Stimulated activated CD4-positive, alpha-beta T cell treated with anti-CD3 and anti-CD28 coated beads, Interleukin-15, amount 100 ng/mL, for 1 hour (primary cell): ENCODE data around the gene GNMT.
"Not testable (repeated sequence)": the region's sequence is repeated elsewhere in the genome, so short reads cannot be mapped to it uniquely, and the experiment has no call there.

Experiments
- DNase-seq, 2 donors: peaks; one replicate each; pipeline ENCODE4 v3.0.0-alpha.2; 2020; ENCODE audit warnings: low read depth in 1 of 2, low spot score in 1 of 2

The GNMT gene

DNA sequence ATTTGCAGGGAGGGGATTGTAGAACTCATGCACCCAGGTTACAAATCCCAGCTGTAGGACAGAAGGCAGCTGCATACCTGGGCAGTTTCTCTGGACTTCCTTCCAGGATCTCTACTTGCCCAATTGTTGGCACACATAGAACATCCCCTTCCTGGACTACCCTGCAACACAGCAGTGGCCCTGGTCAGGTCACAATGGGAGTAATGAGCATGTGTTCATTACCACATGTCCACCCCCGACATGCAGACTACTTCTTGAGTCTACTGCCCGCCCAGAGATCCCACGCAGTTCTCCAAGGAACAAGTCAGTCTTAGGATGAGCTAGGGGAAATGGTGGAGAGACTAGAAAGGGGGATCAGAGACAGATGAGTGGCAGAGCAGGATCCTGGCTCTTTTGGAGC, 13.4 kb downstream of the GNMT start:
- no peak for DNase-seq

DNA sequence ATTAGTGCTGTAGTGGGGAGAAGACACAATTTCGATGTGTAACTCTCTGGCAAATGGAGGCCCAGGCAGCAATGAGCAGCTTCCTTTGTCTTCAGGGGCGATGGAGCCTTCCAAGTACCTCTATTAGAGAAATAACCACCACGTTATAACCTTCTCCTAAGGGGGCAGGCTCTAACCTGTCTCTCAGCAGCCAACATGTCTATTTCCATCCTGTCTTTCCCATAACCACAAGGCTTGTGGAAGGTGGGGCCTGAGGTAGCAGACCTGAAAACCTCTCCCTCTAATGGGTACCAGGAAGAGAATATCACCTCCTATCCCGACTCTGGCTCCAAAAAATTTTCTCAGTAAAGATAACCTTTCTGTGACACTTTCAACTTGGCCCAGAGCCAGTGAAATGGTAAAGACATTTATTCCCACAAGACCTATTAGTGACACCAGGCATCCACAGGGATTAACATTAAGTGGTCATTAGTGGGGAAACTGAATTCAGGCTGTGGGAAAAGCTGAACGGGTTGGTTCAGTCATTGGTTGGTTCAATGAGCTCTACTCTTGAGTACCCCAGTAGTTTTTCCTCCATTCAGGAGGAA, 14.5 kb downstream of the GNMT start:
- DNase-seq: no peak

DNA sequence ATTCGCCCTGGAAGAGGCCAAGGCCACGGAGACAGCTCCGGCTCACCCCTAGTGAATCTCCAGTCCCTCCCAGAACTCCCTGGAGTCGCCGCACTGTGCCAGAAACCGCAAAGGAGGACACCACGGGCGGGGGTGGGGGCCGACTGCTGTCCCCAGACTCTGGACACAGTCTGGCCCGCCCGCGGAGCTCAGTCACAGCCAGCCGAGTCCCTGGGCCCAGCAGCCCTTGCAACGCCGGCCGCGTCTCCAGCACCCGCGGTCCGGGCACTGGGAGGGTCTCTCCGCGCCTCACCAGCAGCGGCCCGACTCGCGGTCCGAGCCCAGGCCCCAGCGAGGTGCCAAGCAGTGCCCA, 17.9 kb downstream of the GNMT start:
- DNase-seq: no peak

DNA sequence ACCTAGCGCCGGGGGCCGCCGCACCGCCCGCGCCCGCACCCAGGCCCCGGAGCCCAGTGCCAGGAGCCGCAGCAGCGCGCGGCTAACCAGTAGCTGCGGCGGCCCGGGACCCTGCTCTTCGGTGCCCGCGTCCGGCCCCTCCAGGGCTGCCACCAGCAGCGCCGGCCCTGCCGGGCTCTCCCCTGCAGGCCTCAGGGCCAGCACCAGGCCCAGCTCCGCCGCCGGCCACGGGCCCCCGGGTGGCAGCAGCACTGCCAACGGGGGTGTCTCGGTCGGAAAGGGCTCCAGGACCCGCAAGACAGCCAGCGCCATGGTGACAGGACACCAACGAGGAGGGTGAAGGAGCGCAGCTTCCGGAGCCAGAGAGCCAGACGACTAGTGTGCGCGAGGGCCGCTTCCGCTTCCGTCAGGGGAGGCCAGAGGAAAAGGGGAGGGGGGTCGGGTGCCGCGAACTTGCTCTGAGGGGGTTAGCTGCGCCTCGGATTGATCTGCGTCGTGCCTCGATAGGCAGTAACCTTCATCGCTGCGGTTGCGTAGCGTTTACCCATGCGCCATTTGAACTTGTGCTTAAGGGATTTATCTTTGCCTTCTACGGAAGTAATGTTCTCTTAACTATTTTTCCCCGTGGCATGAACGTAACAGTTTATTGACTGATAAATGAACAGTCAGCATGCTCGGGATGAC, 18.4 kb downstream of the GNMT start, which contains the start of gene PEX6:
Gene PEX6, minus strand, starts transcription at position 343 of the 684 bp plus-strand sequence. Its CDS starts 31 bp downstream, at position 312.
- peak; percentile 73 to 82 for DNase-seq

- no peak for DNase-seq
These were observed 19.1 kb downstream of the GNMT start for GRCh38 chr6:42979523-42980177.

DNA sequence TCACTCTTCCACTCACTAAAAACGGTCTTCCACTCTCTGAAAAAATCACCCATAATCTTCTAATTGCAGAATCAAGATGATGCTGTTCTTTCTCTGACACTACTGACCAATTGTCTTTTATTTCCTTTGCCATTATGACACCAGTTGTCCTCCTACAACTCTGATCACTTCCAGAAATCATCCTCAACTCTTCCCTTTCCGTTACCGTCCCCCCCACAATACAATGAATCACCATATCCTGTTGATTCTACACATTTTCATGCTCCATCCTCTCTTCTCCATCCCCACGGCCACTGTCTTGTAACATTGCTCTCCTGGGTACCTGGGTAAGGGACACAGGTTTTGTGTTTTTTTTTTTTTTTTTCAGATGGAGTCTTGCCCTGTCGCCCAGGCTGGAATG, 21.3 kb downstream of the GNMT start:
- no peak for DNase-seq

DNA sequence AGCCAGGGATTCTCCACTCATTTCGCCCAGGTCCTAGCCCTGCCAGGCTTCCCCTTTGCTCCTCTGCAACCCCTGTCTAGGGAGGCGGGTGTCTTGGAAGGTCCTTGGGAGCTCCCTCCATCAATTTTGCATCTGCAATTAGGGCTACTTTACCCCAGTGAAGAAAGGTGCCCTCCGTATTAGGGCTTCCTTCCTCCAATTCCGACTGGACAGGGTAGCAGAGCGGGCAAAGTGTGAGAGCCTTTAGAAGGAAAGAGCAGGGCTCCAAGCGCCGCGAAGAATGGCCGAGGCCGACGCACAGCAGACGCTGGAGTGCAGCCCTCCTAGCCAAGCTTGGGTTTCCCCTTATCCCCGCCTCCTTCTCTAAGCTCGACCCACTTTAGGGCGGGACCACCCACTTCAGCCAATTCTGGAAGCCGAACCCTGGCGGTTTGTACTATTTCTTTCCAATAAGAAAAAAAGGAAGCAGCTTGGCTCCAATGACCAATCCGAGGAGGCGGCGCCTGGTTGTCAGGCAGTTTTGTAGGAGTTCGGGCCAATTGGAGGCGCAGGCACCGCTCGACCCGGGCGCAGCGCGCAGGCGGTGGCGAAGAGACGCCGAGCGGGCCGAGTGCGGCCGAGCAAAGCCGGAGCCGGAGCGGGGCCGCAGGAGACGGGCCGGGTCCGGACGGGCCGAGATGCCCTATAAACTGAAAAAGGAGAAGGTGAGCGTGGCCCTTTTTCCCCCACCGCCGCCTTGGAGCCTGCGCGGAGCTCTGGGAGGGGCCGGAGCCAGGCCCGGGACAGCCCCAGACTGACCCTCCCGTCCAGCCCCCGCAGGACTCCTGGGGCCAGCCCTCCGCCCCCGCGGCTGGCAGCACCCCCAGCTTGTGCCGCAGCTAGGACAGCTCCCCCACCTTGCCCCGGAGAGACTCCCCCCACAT, 23.7 kb downstream of the GNMT start, which contains the start of gene PPP2R5D:
Gene PPP2R5D, plus strand, starts transcription at position 570 of the 923 bp plus-strand sequence. Its CDS starts 108 bp downstream, at position 678.
- peak; percentile 91 to 92 for DNase-seq

DNA sequence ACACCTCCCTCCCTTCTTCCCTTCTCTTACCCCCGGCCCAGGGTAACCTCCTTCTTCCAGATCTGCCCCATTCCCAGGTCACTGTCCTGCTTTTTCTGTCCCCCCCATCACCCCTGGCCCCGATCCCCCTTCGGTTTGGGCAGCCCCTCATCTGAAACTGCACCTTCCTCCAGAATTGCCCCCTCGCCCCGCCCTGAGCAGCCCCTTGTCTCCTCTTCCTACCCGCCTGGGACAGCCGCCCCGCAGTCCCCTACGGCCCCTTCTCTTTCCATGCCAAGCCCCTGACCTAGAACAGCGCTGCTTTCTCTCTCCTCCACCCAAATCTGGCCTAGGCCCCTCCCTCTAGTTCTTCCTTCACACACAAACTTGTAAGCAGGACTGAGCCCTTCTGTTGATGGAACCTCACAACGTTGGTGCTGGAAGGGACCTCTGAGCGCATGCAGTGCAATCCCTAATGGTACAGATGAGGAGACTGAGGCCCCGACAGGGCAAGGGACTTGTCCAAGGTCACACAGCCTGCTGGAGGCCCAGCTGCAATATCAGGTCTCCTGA, 24.4 kb downstream of the GNMT start:
- DNase-seq: no peak

- no peak for DNase-seq
These were observed 27.2 kb downstream of the GNMT start for GRCh38 chr6:42987533-42988451.

- DNase-seq: no peak
These were observed 28.0 kb downstream of the GNMT start for GRCh38 chr6:42988486-42989020.

DNA sequence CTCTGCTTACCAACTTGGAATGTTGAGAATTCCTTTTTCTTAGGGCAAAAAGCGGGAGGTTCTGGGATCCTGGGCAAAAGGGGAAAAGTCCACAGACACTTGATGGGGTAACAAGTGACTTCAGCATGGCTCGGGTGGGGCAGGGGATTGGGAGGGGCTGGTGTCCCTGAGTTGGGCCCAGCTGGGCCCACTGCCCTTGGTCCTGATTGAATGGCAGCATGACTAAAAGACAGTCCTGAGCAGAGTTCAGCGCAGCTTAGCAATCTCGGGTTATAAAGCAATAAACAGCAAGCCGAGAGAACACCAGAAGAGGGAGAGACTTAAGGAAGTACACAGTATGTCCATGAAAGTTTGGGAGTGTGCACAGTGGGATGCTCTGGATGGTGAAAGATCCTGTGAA, 29.4 kb downstream of the GNMT start:
- DNase-seq: no peak

DNA sequence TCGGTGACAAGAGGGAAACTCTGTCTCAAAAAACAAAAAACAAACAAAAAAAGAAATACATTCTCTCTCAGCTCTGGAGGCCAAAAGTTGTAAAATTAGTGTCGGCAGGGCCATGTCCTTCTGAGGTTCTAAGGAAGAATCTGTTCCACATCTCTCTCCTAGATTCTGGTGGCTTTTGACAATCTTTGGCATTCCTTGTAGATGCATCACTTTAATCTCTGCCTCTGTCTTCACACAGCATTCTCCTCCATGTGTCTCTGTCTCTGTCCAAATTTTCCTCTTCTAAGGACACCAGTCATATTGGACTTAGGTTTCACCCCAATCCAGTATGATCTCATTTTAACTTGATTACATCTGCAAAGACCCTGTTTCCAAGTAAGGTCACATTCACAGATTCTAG, 32.9 kb downstream of the GNMT start:
- DNase-seq: no peak

- no peak for DNase-seq
These were observed 36.0 kb downstream of the GNMT start for GRCh38 chr6:42996513-42996912.

- not testable (repeated sequence) for DNase-seq
These were observed 37.7 kb downstream of the GNMT start for GRCh38 chr6:42998205-42998604.

- no peak for DNase-seq
These were observed 41.3 kb downstream of the GNMT start for GRCh38 chr6:43001843-43002242.

GRCh38 chr6:43005844-43006243, 45.3 kb downstream of the GNMT start:
- DNase-seq: no peak

- no peak for DNase-seq
These were observed 45.7 kb downstream of the GNMT start for GRCh38 chr6:43006251-43006650.

GRCh38 chr6:43007126-43007525, 46.6 kb downstream of the GNMT start:
- no peak for DNase-seq

GRCh38 chr6:43009124-43009523, 48.6 kb downstream of the GNMT start:
- DNase-seq: no peak

DNA sequence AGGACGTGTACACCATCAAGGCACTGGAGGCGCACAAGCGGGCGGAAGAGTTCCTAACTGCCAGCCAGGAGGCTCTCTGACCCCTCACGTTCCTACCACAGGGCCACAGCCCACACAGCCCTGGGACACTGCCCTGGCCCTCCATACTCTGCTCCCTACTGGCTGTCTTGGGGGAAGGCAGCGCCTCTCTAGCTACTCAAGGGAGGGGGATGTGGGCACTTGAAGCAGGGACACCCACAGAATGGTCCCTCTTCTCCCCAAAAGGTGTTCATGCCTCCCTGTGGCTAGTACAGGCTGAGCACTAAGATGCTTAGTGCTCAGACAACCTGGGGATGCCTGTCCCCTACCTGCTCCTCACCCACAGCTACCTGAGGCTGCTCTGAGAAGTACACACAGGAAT, 50.7 kb downstream of the GNMT start:
- DNase-seq: no peak
